ENCODE measurements around the gene TMEM150C. TPM values are rescaled to one million over a fixed set of nuclear protein-coding genes. Genes with fewer than 3 reads are reported as not detected.

The TMEM150C gene
- total and polyA plus RNA-seq, 2 experiments from 2014 or later, result 0.22 to 0.44 TPM

GRCh38 chr4:82461710-82462109 is 100.1 kb downstream of the TMEM150C start:
- no peak overlapping the region for H3K9ac ChIP-seq
- no peak overlapping the region for H3K4me3 ChIP-seq
- 95 to 97% methylated on average over 2 of the region's 2 CpGs for WGBS, 2 experiments (ENCODE audit: low coverage in 1 of 2, low lambda C conversion rate in 2 of 2, missing lambda C conversion rate in 2 of 2)
- H3K9me3 ChIP-seq (ENCODE audit: low read depth), result no peaks in the 10 kb centered on the region
- H3K79me2 ChIP-seq (ENCODE audit: insufficient read depth), result no peaks in the 10 kb centered on the region
- no peak overlapping the region for H2AFZ ChIP-seq
- H3K9me2 ChIP-seq (ENCODE audit: insufficient read depth), result no peaks in the 10 kb centered on the region
- DNase-seq, result no peak
- TF ChIP-seq EZH2phosphoT487 (IDR thresholded peaks at IDR 0.05; ENCODE audit: insufficient read depth, low read depth), result no peak
- no peak for TF ChIP-seq EZH2 (IDR thresholded peaks at IDR 0.05; ENCODE audit: insufficient read depth, poor library complexity, severe bottlenecking)
- 0 out of 2 replicates have a peak, but pooled peaks cover 15% of the 10 kb centered on the region for H3K36me3 ChIP-seq (ENCODE audit: low read depth)
- H3K27ac ChIP-seq, result no peak overlapping the region
- H3K27me3 ChIP-seq (replicated peaks; ENCODE audit: insufficient read depth), result no peaks in the 10 kb centered on the region
- in situ Hi-C loops (cut with MboI), result loop anchor here (10.0 to 25.0 kb wide), 3 partner anchors 273 to 801 kb away; no protein-coding TSS in a partner anchor
- H3F3A ChIP-seq (ENCODE audit: insufficient read depth), result peaks cover 28% of the 10 kb centered on the region
- H4K20me1 ChIP-seq (ENCODE audit: insufficient read depth), result no peaks in the 10 kb centered on the region
- H3K4me2 ChIP-seq (ENCODE audit: unreplicated experiment), result no peak overlapping the region
- no peaks in the 10 kb centered on the region for H3K4me1 ChIP-seq (ENCODE audit: insufficient read depth)

- no peak overlapping the region for H3K27ac ChIP-seq
- no peaks in the 10 kb centered on the region for H3K9me3 ChIP-seq (ENCODE audit: low read depth)
- no peaks in the 10 kb centered on the region for H3K4me1 ChIP-seq (ENCODE audit: insufficient read depth)
- in situ Hi-C loops (cut with MboI), result loop anchor here (25.0 kb wide), 1 partner anchor 804 kb away; no protein-coding TSS in a partner anchor
- no peaks in the 10 kb centered on the region for H4K20me1 ChIP-seq (ENCODE audit: insufficient read depth)
- H3F3A ChIP-seq (ENCODE audit: insufficient read depth), result peaks cover 28% of the 10 kb centered on the region
- 100% methylated on average over 2 of the region's 2 CpGs for WGBS, 2 experiments (ENCODE audit: low coverage in 1 of 2, low lambda C conversion rate in 2 of 2, missing lambda C conversion rate in 2 of 2)
- TF ChIP-seq EZH2 (IDR thresholded peaks at IDR 0.05; ENCODE audit: insufficient read depth, poor library complexity, severe bottlenecking) (no peak), EZH2phosphoT487 (IDR thresholded peaks at IDR 0.05; ENCODE audit: insufficient read depth, low read depth) (no peak)
- H3K79me2 ChIP-seq (ENCODE audit: insufficient read depth), result no peaks in the 10 kb centered on the region; the same call in 1 of the 2 replicates
- H3K27me3 ChIP-seq (replicated peaks; ENCODE audit: insufficient read depth), result no peaks in the 10 kb centered on the region
- no peak overlapping the region for H3K4me2 ChIP-seq (ENCODE audit: unreplicated experiment)
- no peak overlapping the region for H3K9ac ChIP-seq
- no peak overlapping the region for H2AFZ ChIP-seq
- DNase-seq, result no peak
- no peaks in the 10 kb centered on the region for H3K9me2 ChIP-seq (ENCODE audit: insufficient read depth)
- H3K4me3 ChIP-seq, result no peak overlapping the region
- 0 out of 2 replicates have a peak, but pooled peaks cover 20% of the 10 kb centered on the region for H3K36me3 ChIP-seq (ENCODE audit: low read depth)
Measured at GRCh38 chr4:82458729-82459128, 103.1 kb downstream of the TMEM150C start.

- Histone ChIP-seq H3K27me3 (replicated peaks; ENCODE audit: insufficient read depth) (no peaks in the 10 kb centered on the region), H3K4me3 (no peak overlapping the region), H3K9ac (no peak overlapping the region), H3K79me2 (ENCODE audit: insufficient read depth) (peaks cover 14% of the 10 kb centered on the region; the same call in 1 of the 2 replicates), H2AFZ (no peak overlapping the region), H3K4me1 (ENCODE audit: insufficient read depth) (no peaks in the 10 kb centered on the region), H3K4me2 (ENCODE audit: unreplicated experiment) (no peak overlapping the region), H3K9me3 (ENCODE audit: low read depth) (no peaks in the 10 kb centered on the region), H3K9me2 (ENCODE audit: insufficient read depth) (no peaks in the 10 kb centered on the region), H3K27ac (no peak overlapping the region), H3F3A (ENCODE audit: insufficient read depth) (peaks cover 25% of the 10 kb centered on the region), H4K20me1 (ENCODE audit: insufficient read depth) (no peaks in the 10 kb centered on the region), H3K36me3 (ENCODE audit: low read depth) (peaks cover 24% of the 10 kb centered on the region; the same call in 1 of the 2 replicates)
- no peak for DNase-seq
- TF ChIP-seq EZH2phosphoT487 (IDR thresholded peaks at IDR 0.05; ENCODE audit: insufficient read depth, low read depth) (no peak), EZH2 (IDR thresholded peaks at IDR 0.05; ENCODE audit: insufficient read depth, poor library complexity, severe bottlenecking) (no peak)
- WGBS, 2 experiments (ENCODE audit: low coverage in 1 of 2, low lambda C conversion rate in 2 of 2, missing lambda C conversion rate in 2 of 2), result 98% methylated on average over 7 of the region's 7 CpGs
- in situ Hi-C loops (cut with MboI), result loop anchor here (25.0 kb wide), 1 partner anchor 805 kb away; no protein-coding TSS in a partner anchor
Measured at GRCh38 chr4:82457266-82457665, 104.5 kb downstream of the TMEM150C start.

GRCh38 chr4:82452026-82452425 is 109.8 kb downstream of the TMEM150C start:
- Histone ChIP-seq H3K36me3 (ENCODE audit: low read depth) (peaks cover 26% of the 10 kb centered on the region; the same call in 1 of the 2 replicates), H3K79me2 (ENCODE audit: insufficient read depth) (peaks cover 42% of the 10 kb centered on the region), H2AFZ (no peak overlapping the region), H3K4me1 (ENCODE audit: insufficient read depth) (no peaks in the 10 kb centered on the region), H3K27me3 (replicated peaks; ENCODE audit: insufficient read depth) (no peaks in the 10 kb centered on the region), H3K9me2 (ENCODE audit: insufficient read depth) (no peaks in the 10 kb centered on the region), H4K20me1 (ENCODE audit: insufficient read depth) (no peaks in the 10 kb centered on the region), H3K9ac (no peak overlapping the region), H3F3A (ENCODE audit: insufficient read depth) (no peaks in the 10 kb centered on the region), H3K4me3 (no peak overlapping the region), H3K9me3 (ENCODE audit: low read depth) (no peaks in the 10 kb centered on the region), H3K27ac (no peak overlapping the region), H3K4me2 (ENCODE audit: unreplicated experiment) (no peak overlapping the region)
- no peak for DNase-seq
- TF ChIP-seq EZH2phosphoT487 (IDR thresholded peaks at IDR 0.05; ENCODE audit: insufficient read depth, low read depth) (no peak), EZH2 (IDR thresholded peaks at IDR 0.05; ENCODE audit: insufficient read depth, poor library complexity, severe bottlenecking) (no peak)
- in situ Hi-C loops (cut with MboI), result loop anchor here (25.0 kb wide), 1 partner anchor 810 kb away; no protein-coding TSS in a partner anchor
- 95 to 96% methylated on average over 7 of the region's 7 CpGs for WGBS, 2 experiments (ENCODE audit: low coverage in 1 of 2, low lambda C conversion rate in 2 of 2, missing lambda C conversion rate in 2 of 2)
